Vagina (tissue), 2 donors: Measurements from ENCODE around the gene GAGE12C.
"Not testable (repeated sequence)": the region's sequence is repeated elsewhere in the genome, so short reads cannot be mapped to it uniquely, and the experiment has no call there.

Experiments
- POLR2A ChIP-seq, 2 donors: fragments of 450-650 bp; IDR thresholded peaks; one replicate each; pipeline ENCODE4 v1.6.1; 2017; ENCODE audit warnings: antibody characterized with exemption in 2 of 2, mild to moderate bottlenecking in 2 of 2, moderate library complexity in 2 of 2
- POLR2AphosphoS5 ChIP-seq, 2 donors: sonication (generic); formaldehyde crosslinking; IDR thresholded peaks; one replicate each; pipeline ENCODE4 v1.9.0; 2017; ENCODE audit warnings: antibody characterized with exemption in 2 of 2, mild to moderate bottlenecking in 2 of 2, low read depth in 1 of 2; ENCODE audit not compliant: insufficient read depth in 1 of 2
- TF ChIP-seq, protein P1 (sequence below), 3 experiments: fragments of 450-650 bp in 2 of 3; fragments of 200-600 bp in 1 of 3; sonication (generic) in 1 of 3; IDR thresholded peaks; one replicate each; pipeline ENCODE4 v1.5.1; 2017 to 2019; ENCODE audit warnings: antibody characterized with exemption in 3 of 3, mild to moderate bottlenecking in 2 of 3, moderate library complexity in 2 of 3

DNA sequence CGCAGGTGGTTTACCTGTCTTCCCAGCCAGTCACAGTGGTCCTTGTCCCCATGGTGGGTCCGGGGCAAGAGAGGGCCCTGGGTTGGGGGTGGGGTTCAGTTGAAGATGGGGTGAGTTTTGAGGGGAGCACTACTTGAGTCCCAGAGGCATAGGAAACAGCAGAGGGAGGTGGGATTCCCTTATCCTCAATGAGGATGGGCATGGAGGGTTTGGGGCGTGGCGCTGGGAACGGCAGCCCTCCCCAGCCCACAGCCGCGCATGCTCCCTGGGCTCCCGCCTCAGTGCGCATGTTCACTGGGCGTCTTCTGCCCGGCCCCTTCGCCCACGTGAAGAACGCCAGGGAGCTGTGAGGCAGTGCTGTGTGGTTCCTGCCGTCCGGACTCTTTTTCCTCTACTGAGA lies at the start of gene GAGE12C:
- TF ChIP-seq, protein P1, sequence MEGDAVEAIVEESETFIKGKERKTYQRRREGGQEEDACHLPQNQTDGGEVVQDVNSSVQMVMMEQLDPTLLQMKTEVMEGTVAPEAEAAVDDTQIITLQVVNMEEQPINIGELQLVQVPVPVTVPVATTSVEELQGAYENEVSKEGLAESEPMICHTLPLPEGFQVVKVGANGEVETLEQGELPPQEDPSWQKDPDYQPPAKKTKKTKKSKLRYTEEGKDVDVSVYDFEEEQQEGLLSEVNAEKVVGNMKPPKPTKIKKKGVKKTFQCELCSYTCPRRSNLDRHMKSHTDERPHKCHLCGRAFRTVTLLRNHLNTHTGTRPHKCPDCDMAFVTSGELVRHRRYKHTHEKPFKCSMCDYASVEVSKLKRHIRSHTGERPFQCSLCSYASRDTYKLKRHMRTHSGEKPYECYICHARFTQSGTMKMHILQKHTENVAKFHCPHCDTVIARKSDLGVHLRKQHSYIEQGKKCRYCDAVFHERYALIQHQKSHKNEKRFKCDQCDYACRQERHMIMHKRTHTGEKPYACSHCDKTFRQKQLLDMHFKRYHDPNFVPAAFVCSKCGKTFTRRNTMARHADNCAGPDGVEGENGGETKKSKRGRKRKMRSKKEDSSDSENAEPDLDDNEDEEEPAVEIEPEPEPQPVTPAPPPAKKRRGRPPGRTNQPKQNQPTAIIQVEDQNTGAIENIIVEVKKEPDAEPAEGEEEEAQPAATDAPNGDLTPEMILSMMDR (IDR thresholded peaks at IDR 0.05): not testable (repeated sequence)
- not testable (repeated sequence) for TF ChIP-seq POLR2AphosphoS5 (IDR thresholded peaks at IDR 0.05; ENCODE audit: insufficient read depth in 1 of 2, low read depth in 1 of 2); POLR2A (IDR thresholded peaks at IDR 0.05)
